Smooth muscle cell (in vitro differentiated cells): ENCODE results near the gene RAET1E. TPM values are rescaled to one million over a fixed set of nuclear protein-coding genes. Genes with fewer than 3 reads are reported as not detected.

Source experiments
- DNase-seq: peaks from one replicate; lab custom pipeline; 2025; ENCODE audit not compliant: unreplicated experiment; lab: John Stamatoyannopoulos, UW
- H2AFZ ChIP-seq: fragments of 200-600 bp; sonication (generic); 2 replicates; pipeline ENCODE4 v1.6.0; 2016; ENCODE audit warnings: antibody characterized with exemption, low read depth, mild to moderate bottlenecking
- H3F3A ChIP-seq: fragments of 200-600 bp; sonication (generic); 2 replicates; pipeline ENCODE4 v1.6.0; 2017; ENCODE audit warnings: antibody characterized with exemption, low read depth
- H3K27ac ChIP-seq: fragments of 200-600 bp; sonication (generic); 2 replicates; pipeline ENCODE4 v1.5.1; 2016; ENCODE audit warnings: low read depth, mild to moderate bottlenecking
- H3K27me3 ChIP-seq: fragments of 200-600 bp; sonication (generic); 2 replicates; pipeline ENCODE4 v1.6.1; 2016; ENCODE audit warnings: low read depth, mild to moderate bottlenecking
- H3K36me3 ChIP-seq: fragments of 200-600 bp; sonication (generic); 2 replicates; pipeline ENCODE4 v1.5.1; 2016; ENCODE audit warnings: low read depth
- H3K4me1 ChIP-seq: fragments of 200-600 bp; sonication (generic); 2 replicates; pipeline ENCODE4 v1.5.1; 2016; ENCODE audit warnings: low read depth
- H3K4me2 ChIP-seq: fragments of 200-600 bp; sonication (generic); 2 replicates; pipeline ENCODE4 v1.6.0; 2016; ENCODE audit warnings: mild to moderate bottlenecking
- H3K4me3 ChIP-seq: fragments of 200-600 bp; sonication (generic); 2 replicates; pipeline ENCODE4 v1.5.1; 2016; ENCODE audit warnings: mild to moderate bottlenecking
- H3K79me2 ChIP-seq: fragments of 200-600 bp; sonication (generic); 2 replicates; pipeline ENCODE4 v1.6.0; 2016; ENCODE audit warnings: low read depth, mild to moderate bottlenecking
- H3K9ac ChIP-seq: fragments of 200-600 bp; sonication (generic); 2 replicates; pipeline ENCODE4 v1.6.0; 2016; ENCODE audit warnings: low read depth
- H3K9me3 ChIP-seq: fragments of 200-600 bp; sonication (generic); replicated peaks from 2 replicates; pipeline ENCODE4 v1.5.1; 2016; ENCODE audit warnings: low read depth
- H4K20me1 ChIP-seq: fragments of 200-600 bp; sonication (generic); 2 replicates; pipeline ENCODE4 v1.6.0; 2016; ENCODE audit warnings: low read depth
- WGBS: methylation state at CpG from one replicate; pipeline ENCODE4 v1.1.7; 2016; ENCODE audit warnings: low lambda C conversion rate; 5-methylcytosine and 5-hydroxymethylcytosine counted together
- polyA plus RNA-seq: library from polyadenylated mRNA; unstranded; fragments of >200 nt; fragmentation: Nextera tagmentation; extraction: Ambion mirVana; gene quantifications from 2 replicates; pipeline ENCODE4 v1.2.1, GENCODE V29; 2016
- total RNA-seq: library from RNA; depleted of rRNA; stranded (reverse); fragments of >200 nt; gene quantifications from 2 replicates; pipeline ENCODE4 v1.2.3, GENCODE V29; 2014
- TF ChIP-seq, protein P1 (sequence below): fragments of 200-600 bp; sonication (generic); IDR thresholded peaks from 2 replicates; pipeline ENCODE4 v1.5.1; 2017; ENCODE audit warnings: borderline replicate concordance, mild to moderate bottlenecking, antibody characterized with exemption; ENCODE audit not compliant: insufficient read depth, poor library complexity, severe bottlenecking

Gene RAET1E
- total and polyA plus RNA-seq, 2 experiments from 2014 or later: not detected

DNA sequence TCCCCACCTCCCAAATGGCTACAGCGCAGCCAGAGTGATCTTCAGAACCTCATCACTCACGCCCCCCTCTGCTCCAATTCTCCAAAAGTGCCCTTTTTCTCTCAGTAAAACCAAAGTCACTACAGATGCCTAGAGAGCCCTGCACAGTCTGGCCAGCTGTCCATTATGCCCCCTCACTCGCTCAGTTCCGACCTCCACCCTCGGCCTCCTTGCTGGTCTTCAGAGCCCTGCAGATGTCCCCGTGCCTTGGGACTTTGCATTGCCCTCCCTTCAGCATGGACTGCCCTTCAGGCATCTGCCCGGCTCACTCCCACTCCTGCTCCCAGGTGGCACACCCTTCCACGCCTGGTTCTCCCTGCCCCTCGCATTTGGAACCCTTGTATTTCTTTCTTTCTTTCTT, 1.1 kb upstream of the RAET1E start:
- Histone ChIP-seq H2AFZ (no peak overlapping the region), H3K9me3 (no peaks in the 10 kb centered on the region)

DNA sequence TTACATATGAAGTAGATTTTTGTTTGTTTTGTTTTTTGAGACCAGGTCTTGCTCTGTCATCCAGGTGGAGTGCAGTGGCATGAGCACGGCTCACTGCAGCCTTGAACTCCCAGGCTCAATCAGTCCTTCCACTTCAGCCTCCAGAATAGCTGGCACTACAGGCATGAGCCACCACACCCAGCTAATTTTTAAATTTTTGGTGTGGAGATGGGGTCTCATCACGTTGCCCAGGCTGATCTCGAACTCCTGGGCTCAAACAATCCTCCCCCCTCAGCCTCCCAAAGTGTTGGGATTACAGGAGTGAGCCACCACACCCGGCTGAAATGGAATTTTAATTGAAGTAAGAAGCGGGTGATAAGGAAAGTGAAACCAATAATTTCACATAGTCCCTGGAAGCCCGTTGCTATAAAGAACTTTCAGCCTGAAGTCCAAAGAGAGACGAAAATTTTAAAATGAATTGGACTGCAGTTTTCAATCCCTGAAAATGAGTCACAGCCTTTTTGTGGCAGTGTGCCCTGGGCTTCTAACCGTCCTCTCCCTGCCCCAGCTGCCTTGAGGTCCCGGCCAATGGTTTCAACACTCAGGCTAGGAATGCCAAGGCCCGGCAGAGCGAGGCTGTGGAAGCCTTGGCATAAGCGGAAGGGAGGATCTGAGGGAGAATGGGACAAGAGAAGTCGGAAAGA, 757 bp downstream of the RAET1E start:
- Histone ChIP-seq H3K79me2 (no peaks in the 10 kb centered on the region), H3K9me3 (no peaks in the 10 kb centered on the region), H3K27ac (peak overlapping the region; percentile 17), H4K20me1 (no peaks in the 10 kb centered on the region), H3K9ac (no peak overlapping the region), H3K27me3 (peaks cover 6% of the 10 kb centered on the region), H3F3A (no peaks in the 10 kb centered on the region), H3K4me3 (no peak overlapping the region), H3K36me3 (no peaks in the 10 kb centered on the region), H3K4me2 (peak overlapping the region; percentile 54), H3K4me1 (no peaks in the 10 kb centered on the region), H2AFZ (no peak overlapping the region)
- TF ChIP-seq, protein P1, sequence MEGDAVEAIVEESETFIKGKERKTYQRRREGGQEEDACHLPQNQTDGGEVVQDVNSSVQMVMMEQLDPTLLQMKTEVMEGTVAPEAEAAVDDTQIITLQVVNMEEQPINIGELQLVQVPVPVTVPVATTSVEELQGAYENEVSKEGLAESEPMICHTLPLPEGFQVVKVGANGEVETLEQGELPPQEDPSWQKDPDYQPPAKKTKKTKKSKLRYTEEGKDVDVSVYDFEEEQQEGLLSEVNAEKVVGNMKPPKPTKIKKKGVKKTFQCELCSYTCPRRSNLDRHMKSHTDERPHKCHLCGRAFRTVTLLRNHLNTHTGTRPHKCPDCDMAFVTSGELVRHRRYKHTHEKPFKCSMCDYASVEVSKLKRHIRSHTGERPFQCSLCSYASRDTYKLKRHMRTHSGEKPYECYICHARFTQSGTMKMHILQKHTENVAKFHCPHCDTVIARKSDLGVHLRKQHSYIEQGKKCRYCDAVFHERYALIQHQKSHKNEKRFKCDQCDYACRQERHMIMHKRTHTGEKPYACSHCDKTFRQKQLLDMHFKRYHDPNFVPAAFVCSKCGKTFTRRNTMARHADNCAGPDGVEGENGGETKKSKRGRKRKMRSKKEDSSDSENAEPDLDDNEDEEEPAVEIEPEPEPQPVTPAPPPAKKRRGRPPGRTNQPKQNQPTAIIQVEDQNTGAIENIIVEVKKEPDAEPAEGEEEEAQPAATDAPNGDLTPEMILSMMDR: no peak
- 64% methylated on average over 13 of the region's 13 CpGs for WGBS
- no peak for DNase-seq

More for the DNA sequence above, 1.1 kb upstream of the RAET1E start:
- no peaks in the 10 kb centered on the region for H4K20me1 ChIP-seq
- no peaks in the 10 kb centered on the region for H3K79me2 ChIP-seq
- no peaks in the 10 kb centered on the region for H3F3A ChIP-seq
- H3K4me2 ChIP-seq: no peak overlapping the region
- H3K4me3 ChIP-seq: no peak overlapping the region
- WGBS: 97% methylated on average over 9 of the region's 9 CpGs
- TF ChIP-seq, protein P1: no peak
- H3K36me3 ChIP-seq: no peaks in the 10 kb centered on the region
- no peaks in the 10 kb centered on the region for H3K4me1 ChIP-seq
- no peak for DNase-seq
- H3K9ac ChIP-seq: no peak overlapping the region
- H3K27ac ChIP-seq: no peak overlapping the region
- H3K27me3 ChIP-seq: peaks cover 11% of the 10 kb centered on the region

DNA sequence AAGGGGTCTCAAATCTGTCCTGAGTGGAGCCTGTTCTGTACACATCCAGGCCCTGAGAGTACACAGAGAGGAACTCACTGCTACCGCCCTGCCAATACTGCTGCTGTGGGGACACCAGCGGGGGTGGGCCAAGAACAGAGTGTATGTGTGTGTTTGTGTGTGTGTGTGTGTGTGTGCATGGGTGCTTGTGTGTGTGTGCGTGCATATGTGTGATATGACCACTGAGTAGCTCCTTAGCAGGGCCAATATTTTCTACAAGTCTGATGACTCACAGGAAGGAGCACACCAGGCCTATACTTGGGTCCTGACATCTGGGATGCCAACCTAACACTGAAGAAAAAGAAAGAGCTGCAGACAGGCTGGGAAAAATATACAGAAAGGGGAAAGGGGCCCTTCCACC, 1.4 kb downstream of the RAET1E start:
- 74% methylated on average over 3 of the region's 3 CpGs for WGBS
- Histone ChIP-seq H3K4me2 (peak overlapping the region; percentile 54), H3K4me3 (no peak overlapping the region), H3K4me1 (no peaks in the 10 kb centered on the region), H3K79me2 (no peaks in the 10 kb centered on the region), H2AFZ (no peak overlapping the region), H3K36me3 (no peaks in the 10 kb centered on the region), H3K27me3 (peaks cover 6% of the 10 kb centered on the region), H3K9me3 (no peaks in the 10 kb centered on the region), H3K27ac (peak overlapping the region; percentile 31), H3K9ac (no peak overlapping the region), H3F3A (no peaks in the 10 kb centered on the region), H4K20me1 (no peaks in the 10 kb centered on the region)
- DNase-seq: no peak
- TF ChIP-seq, protein P1: no peak

DNA sequence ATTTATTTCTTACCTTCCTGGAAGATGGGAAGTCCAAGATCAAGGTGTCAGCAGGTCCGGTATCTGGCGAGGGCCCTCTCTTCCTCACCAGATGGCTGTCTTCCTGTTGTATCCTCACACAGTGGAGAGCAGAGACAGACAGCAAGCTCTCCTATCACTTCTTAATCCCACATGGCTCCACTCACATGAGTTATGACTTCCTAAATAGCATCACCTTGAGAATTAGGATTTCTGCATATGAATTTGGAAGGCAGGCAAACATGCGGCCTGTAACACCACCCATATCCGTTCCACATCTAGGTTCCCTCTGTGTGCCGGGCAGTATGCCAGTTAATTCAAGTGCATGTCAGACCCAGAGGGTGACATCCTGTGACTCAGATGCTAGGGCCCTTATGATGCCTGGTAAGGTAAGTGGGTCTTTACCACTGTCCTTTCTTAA, 2.1 kb downstream of the RAET1E start:
- no peak overlapping the region for H3K9ac ChIP-seq
- H4K20me1 ChIP-seq: no peaks in the 10 kb centered on the region
- no peaks in the 10 kb centered on the region for H3K36me3 ChIP-seq
- no peak overlapping the region for H3K4me3 ChIP-seq
- peak overlapping the region; percentile 31 for H3K27ac ChIP-seq
- DNase-seq: no peak
- H3K9me3 ChIP-seq: no peaks in the 10 kb centered on the region
- peaks cover 6% of the 10 kb centered on the region for H3K27me3 ChIP-seq
- H3F3A ChIP-seq: no peaks in the 10 kb centered on the region
- WGBS: 69% methylated on average over 5 of the region's 5 CpGs
- TF ChIP-seq, protein P1: no peak
- no peaks in the 10 kb centered on the region for H3K79me2 ChIP-seq
- H3K4me1 ChIP-seq: no peaks in the 10 kb centered on the region
- H2AFZ ChIP-seq: peak overlapping the region; percentile 9
- H3K4me2 ChIP-seq: peak overlapping the region; percentile 2
